NT2/D1 (cell line): ENCODE data around the gene UGT2B15.
"Not testable (repeated sequence)": the region's sequence is repeated elsewhere in the genome, so short reads cannot be mapped to it uniquely, and the experiment has no call there.

Experiments
- DNase-seq: peaks from one replicate; pipeline ENCODE4 v3.0.0-alpha.2; 2011; ENCODE audit warnings: low read depth, low spot score
- H3K27me3 ChIP-seq: 2 replicates; pipeline ENCODE4 v1.6.0; 2011; ENCODE audit warnings: mild to moderate bottlenecking; ENCODE audit not compliant: insufficient read length, insufficient read depth
- H3K36me3 ChIP-seq: 2 replicates; pipeline ENCODE4 v1.6.1; 2011; ENCODE audit warnings: mild to moderate bottlenecking, low read length, mixed read lengths; ENCODE audit not compliant: insufficient read depth, insufficient read length
- H3K4me1 ChIP-seq: 2 replicates; pipeline ENCODE4 v1.5.1; 2011; ENCODE audit not compliant: insufficient read depth, insufficient read length
- H3K4me3 ChIP-seq: 2 replicates; pipeline ENCODE4 v1.5.1; 2011; ENCODE audit warnings: low read depth; ENCODE audit not compliant: insufficient read length
- H3K9ac ChIP-seq: 2 replicates; pipeline ENCODE4 v1.6.0; 2011; ENCODE audit warnings: low read depth; ENCODE audit not compliant: insufficient read length
- H3K9me3 ChIP-seq: 2 replicates; pipeline ENCODE4 v1.5.1; 2011; ENCODE audit warnings: mild to moderate bottlenecking, low read length; ENCODE audit not compliant: insufficient read depth
- SUZ12 ChIP-seq: IDR thresholded peaks from 2 replicates; pipeline ENCODE4 v1.6.1; 2011; ENCODE audit not compliant: insufficient read length, insufficient read depth; ENCODE audit errors: extremely low read depth
- YY1 ChIP-seq: IDR thresholded peaks from 2 replicates; pipeline ENCODE4 v1.6.1; 2011; ENCODE audit not compliant: insufficient read length, insufficient read depth
- ZNF274 ChIP-seq: IDR thresholded peaks from 2 replicates; pipeline ENCODE4 v1.6.1; 2011; ENCODE audit warnings: mild to moderate bottlenecking, low read depth, low read length

Gene UGT2B15

GRCh38 chr4:68662836-68663574, 7.4 kb downstream of the UGT2B15 start:
- H3K4me1 ChIP-seq, H3K36me3 ChIP-seq, H3K9ac ChIP-seq, H3K27me3 ChIP-seq, DNase-seq, H3K4me3 ChIP-seq, H3K9me3 ChIP-seq: not testable (repeated sequence)

- TF ChIP-seq SUZ12 (no peak), YY1 (no peak), ZNF274 (no peak)
- DNase-seq = no peak
- H3K9me3 ChIP-seq = no peaks in the 10 kb centered on the region
- no peaks in the 10 kb centered on the region for H3K27me3 ChIP-seq
- no peaks in the 10 kb centered on the region for H3K4me1 ChIP-seq
- no peaks in the 10 kb centered on the region for H3K36me3 ChIP-seq
- H3K4me3 ChIP-seq = no peak overlapping the region
- no peak overlapping the region for H3K9ac ChIP-seq
Observed at GRCh38 chr4:68658672-68659071, 11.8 kb downstream of the UGT2B15 start.

- not testable (repeated sequence) for H3K9me3 ChIP-seq, H3K9ac ChIP-seq
Observed at GRCh38 chr4:68657022-68657594, 13.3 kb downstream of the UGT2B15 start.

GRCh38 chr4:68656445-68656973, 13.9 kb downstream of the UGT2B15 start:
- DNase-seq, H3K4me3 ChIP-seq, H3K4me1 ChIP-seq, H3K36me3 ChIP-seq, H3K9me3 ChIP-seq, H3K9ac ChIP-seq, H3K27me3 ChIP-seq: not testable (repeated sequence)

More at GRCh38 chr4:68657022-68657594, 13.3 kb downstream of the UGT2B15 start:
- H3K27me3 ChIP-seq, H3K36me3 ChIP-seq, DNase-seq, H3K4me1 ChIP-seq, H3K4me3 ChIP-seq: not testable (repeated sequence)

DNA sequence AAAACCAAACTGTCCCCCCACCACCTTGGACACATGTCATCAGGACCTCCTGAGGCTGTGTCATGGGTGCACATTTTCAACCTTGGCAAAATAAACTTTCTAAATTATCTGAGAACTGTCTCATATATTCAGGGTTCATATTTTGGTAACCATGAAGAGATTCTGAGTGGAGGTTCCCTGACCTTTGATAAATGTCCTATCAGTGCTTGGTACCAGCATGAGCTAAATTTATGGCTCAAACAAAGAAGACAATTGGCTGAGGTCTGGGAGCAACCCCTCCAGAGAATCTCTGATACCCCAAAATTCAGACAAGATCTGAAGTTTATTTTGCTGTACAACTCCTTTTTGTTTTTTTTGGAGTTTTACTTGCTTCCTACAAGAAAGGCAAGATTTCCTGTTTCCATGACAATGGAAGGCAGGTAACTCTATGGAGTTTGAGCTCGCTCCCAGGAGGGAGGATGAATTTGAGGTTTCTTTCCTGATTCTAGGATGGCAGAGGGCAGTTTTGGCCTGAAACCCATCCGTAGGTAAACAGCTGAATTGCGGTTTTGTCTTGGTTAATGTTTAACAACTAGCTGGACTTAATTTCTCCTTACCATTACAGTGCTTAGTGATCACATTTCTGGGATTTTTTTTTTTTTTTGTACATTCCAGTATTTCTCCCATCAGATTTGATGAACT, 14.5 kb downstream of the UGT2B15 start:
- Histone ChIP-seq H3K9me3 (no peaks in the 10 kb centered on the region), H3K27me3 (no peaks in the 10 kb centered on the region), H3K4me1 (no peaks in the 10 kb centered on the region), H3K9ac (no peak overlapping the region), H3K36me3 (no peaks in the 10 kb centered on the region), H3K4me3 (no peak overlapping the region)
- TF ChIP-seq YY1 (no peak), SUZ12 (no peak), ZNF274 (no peak)
- DNase-seq = no peak

GRCh38 chr4:68654946-68655721, 15.3 kb downstream of the UGT2B15 start:
- no peak for DNase-seq
- Histone ChIP-seq H3K36me3 (no peaks in the 10 kb centered on the region), H3K9ac (no peak overlapping the region), H3K9me3 (no peaks in the 10 kb centered on the region), H3K4me1 (no peaks in the 10 kb centered on the region), H3K4me3 (no peak overlapping the region), H3K27me3 (no peaks in the 10 kb centered on the region)
- TF ChIP-seq YY1 = no peak
- no peak for TF ChIP-seq SUZ12
- no peak for TF ChIP-seq ZNF274

DNA sequence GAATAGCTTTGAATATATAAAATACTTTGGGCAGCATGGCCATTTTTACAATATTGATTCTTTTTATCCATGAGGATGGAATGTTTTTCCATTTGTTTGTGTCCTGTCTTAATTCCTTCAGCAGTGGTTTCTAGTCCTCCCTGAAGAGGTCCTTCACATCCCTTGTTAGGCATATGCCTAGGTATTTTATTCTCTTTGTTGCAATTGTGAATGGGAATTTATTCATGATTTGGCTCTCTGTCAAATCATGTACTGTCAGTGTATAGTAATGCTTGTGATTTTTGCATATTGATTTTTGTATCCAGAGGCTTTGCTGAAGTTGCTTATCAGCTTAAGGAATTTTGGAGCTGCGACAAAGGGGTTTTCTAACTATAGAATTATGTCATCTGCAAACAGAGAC, 18.5 kb downstream of the UGT2B15 start:
- no peak for DNase-seq
- Histone ChIP-seq H3K4me1 (no peaks in the 10 kb centered on the region), H3K36me3 (no peaks in the 10 kb centered on the region), H3K27me3 (no peaks in the 10 kb centered on the region), H3K9me3 (no peaks in the 10 kb centered on the region), H3K9ac (no peak overlapping the region), H3K4me3 (no peak overlapping the region)
- TF ChIP-seq ZNF274 (no peak), YY1 (no peak), SUZ12 (no peak)
